Measurements from ENCODE around the gene SMG6. TPM values are rescaled to one million over a fixed set of nuclear protein-coding genes. Genes with fewer than 3 reads are reported as not detected.

Gene SMG6
- 34.7 and 48.8 TPM in 2 replicates for total RNA-seq

GRCh38 chr17:2303204-2304188, at the start of gene SMG6, which contains the start of gene SRR:
TSS of gene SMG6 (minus strand) at chr17:2303785. CDS start at chr17:2303720, 65 bp downstream.
TSS of gene SRR (plus strand) at chr17:2303950. CDS start at chr17:2315561, 11,611 bp downstream.
- TF ChIP-seq, protein P1, sequence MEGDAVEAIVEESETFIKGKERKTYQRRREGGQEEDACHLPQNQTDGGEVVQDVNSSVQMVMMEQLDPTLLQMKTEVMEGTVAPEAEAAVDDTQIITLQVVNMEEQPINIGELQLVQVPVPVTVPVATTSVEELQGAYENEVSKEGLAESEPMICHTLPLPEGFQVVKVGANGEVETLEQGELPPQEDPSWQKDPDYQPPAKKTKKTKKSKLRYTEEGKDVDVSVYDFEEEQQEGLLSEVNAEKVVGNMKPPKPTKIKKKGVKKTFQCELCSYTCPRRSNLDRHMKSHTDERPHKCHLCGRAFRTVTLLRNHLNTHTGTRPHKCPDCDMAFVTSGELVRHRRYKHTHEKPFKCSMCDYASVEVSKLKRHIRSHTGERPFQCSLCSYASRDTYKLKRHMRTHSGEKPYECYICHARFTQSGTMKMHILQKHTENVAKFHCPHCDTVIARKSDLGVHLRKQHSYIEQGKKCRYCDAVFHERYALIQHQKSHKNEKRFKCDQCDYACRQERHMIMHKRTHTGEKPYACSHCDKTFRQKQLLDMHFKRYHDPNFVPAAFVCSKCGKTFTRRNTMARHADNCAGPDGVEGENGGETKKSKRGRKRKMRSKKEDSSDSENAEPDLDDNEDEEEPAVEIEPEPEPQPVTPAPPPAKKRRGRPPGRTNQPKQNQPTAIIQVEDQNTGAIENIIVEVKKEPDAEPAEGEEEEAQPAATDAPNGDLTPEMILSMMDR (IDR thresholded peaks at IDR 0.05; ENCODE audit: insufficient read depth, low read length, poor library complexity, severe bottlenecking) = no peak
- DNase-seq (ENCODE audit: low read depth) = peak; percentile 38
- peak within 1 kb of the TSS; percentile 92 for H3K4me3 ChIP-seq (ENCODE audit: low read depth, low read length)

GRCh38 chr17:2351269-2351668, 47.7 kb upstream of the SMG6 start:
- DNase-seq (ENCODE audit: low read depth) = no peak
- Histone ChIP-seq H3K36me3 (ENCODE audit: control insufficient read depth, insufficient read depth, low read length) (no peaks in the 10 kb centered on the region), H3K27me3 (ENCODE audit: control insufficient read depth, insufficient read depth, low read length) (no peaks in the 10 kb centered on the region), H3K4me3 (ENCODE audit: low read depth, low read length) (no peak overlapping the region)
- TF ChIP-seq, protein P1 (IDR thresholded peaks at IDR 0.05; ENCODE audit: insufficient read depth, low read length, poor library complexity, severe bottlenecking) = no peak

More at GRCh38 chr17:2303204-2304188, at the start of gene SMG6, which contains the start of gene SRR:
- Histone ChIP-seq H3K36me3 (ENCODE audit: control insufficient read depth, insufficient read depth, low read length) (no peaks in the 10 kb centered on the region), H3K27me3 (ENCODE audit: control insufficient read depth, insufficient read depth, low read length) (no peaks in the 10 kb centered on the region)

- Histone ChIP-seq H3K4me3 (ENCODE audit: low read depth, low read length) (no peak overlapping the region), H3K36me3 (ENCODE audit: control insufficient read depth, insufficient read depth, low read length) (no peaks in the 10 kb centered on the region), H3K27me3 (ENCODE audit: control insufficient read depth, insufficient read depth, low read length) (no peaks in the 10 kb centered on the region)
- TF ChIP-seq, protein P1 (IDR thresholded peaks at IDR 0.05; ENCODE audit: insufficient read depth, low read length, poor library complexity, severe bottlenecking) = no peak
- peak; percentile 74 for DNase-seq (ENCODE audit: low read depth)
Observed at GRCh38 chr17:2347805-2348685, 44.5 kb upstream of the SMG6 start.

GRCh38 chr17:2346475-2346874, 42.9 kb upstream of the SMG6 start:
- H3K36me3 ChIP-seq (ENCODE audit: control insufficient read depth, insufficient read depth, low read length) = no peaks in the 10 kb centered on the region
- H3K4me3 ChIP-seq (ENCODE audit: low read depth, low read length) = no peak overlapping the region
- TF ChIP-seq, protein P1 (IDR thresholded peaks at IDR 0.05; ENCODE audit: insufficient read depth, low read length, poor library complexity, severe bottlenecking) = no peak
- H3K27me3 ChIP-seq (ENCODE audit: control insufficient read depth, insufficient read depth, low read length) = no peaks in the 10 kb centered on the region
- DNase-seq (ENCODE audit: low read depth) = no peak

DNA sequence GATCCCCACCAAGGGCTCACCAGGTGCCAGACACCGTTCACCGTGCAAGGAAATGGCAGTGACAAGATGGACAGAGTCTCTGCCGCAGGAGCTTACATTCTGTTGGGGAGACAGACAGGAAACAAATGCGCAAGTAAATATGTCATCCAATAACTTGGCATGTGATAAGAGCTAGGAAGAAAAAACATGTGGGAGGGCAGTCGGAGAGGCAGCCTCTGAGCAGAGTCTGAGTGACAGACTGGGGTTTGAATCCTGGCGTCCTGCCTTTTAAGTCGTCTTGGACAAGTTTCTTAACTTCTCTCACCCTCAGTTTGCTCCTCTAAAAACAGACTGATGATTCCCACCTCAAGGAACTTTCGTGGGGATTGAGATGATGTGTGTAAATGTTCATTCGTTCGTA, 40.9 kb upstream of the SMG6 start:
- no peak for DNase-seq (ENCODE audit: low read depth)
- Histone ChIP-seq H3K4me3 (ENCODE audit: low read depth, low read length) (no peak overlapping the region), H3K36me3 (ENCODE audit: control insufficient read depth, insufficient read depth, low read length) (no peaks in the 10 kb centered on the region), H3K27me3 (ENCODE audit: control insufficient read depth, insufficient read depth, low read length) (no peaks in the 10 kb centered on the region)
- TF ChIP-seq, protein P1 (IDR thresholded peaks at IDR 0.05; ENCODE audit: insufficient read depth, low read length, poor library complexity, severe bottlenecking) = no peak

Data from kidney epithelial cell (primary cell).